ENCODE measurements around the gene PLD4.

DNA sequence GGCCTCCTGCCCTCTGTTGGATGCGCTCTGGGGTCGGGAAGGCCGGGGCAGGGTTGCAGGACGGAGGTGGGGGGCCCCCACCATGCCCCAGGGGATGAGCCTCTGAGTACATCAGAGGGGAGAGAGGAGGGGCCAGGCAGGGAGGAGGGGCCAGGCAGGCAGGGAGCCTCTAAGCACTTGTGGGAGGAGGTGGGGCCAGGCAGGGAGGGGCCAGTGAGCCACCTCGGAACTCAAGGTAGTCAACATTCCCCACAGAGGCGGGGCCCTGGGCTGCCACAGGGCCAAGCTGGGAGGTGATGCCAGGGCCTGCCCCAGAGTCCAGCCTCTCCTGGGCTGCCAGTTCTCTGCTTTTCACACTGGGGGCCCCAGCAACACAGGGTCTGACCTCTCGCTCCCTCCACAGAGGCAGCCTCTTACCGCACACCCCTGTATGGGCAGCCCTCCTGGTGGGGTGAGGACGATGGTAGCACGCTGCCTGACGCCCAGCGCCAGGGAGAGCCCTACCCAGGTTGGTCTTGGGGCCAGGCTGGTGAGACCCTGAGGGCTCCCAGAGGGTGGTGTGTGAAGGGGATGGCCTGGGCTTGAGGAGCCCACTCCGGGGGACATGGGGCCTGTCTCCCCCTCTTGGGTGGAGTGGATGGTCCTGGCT is 42.2 kb upstream of the PLD4 start:
- TF ChIP-seq POLR2AphosphoS5 (IDR thresholded peaks at IDR 0.05): peak; percentile 18
- TF ChIP-seq, protein P1, sequence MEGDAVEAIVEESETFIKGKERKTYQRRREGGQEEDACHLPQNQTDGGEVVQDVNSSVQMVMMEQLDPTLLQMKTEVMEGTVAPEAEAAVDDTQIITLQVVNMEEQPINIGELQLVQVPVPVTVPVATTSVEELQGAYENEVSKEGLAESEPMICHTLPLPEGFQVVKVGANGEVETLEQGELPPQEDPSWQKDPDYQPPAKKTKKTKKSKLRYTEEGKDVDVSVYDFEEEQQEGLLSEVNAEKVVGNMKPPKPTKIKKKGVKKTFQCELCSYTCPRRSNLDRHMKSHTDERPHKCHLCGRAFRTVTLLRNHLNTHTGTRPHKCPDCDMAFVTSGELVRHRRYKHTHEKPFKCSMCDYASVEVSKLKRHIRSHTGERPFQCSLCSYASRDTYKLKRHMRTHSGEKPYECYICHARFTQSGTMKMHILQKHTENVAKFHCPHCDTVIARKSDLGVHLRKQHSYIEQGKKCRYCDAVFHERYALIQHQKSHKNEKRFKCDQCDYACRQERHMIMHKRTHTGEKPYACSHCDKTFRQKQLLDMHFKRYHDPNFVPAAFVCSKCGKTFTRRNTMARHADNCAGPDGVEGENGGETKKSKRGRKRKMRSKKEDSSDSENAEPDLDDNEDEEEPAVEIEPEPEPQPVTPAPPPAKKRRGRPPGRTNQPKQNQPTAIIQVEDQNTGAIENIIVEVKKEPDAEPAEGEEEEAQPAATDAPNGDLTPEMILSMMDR (IDR thresholded peaks at IDR 0.05): no peak
